Neural crest cell (in vitro differentiated cells): ENCODE data around the gene LIG3. TPM values are rescaled to one million over a fixed set of nuclear protein-coding genes. Genes with fewer than 3 reads are reported as not detected.
A peak's percentile ranks its signal among the peaks of the same experiment; 100 is the strongest.
"Not testable (repeated sequence)": the region's sequence is repeated elsewhere in the genome, so short reads cannot be mapped to it uniquely, and the experiment has no call there.

Experiments
- DNase-seq: peaks from one replicate; pipeline ENCODE4 v3.0.0; 2021; ENCODE audit warnings: low read depth, mixed read lengths, low spot score
- H3K27ac Mint-ChIP-seq: one replicate; pipeline ENCODE4 v1.8.0; 2021; ENCODE audit warnings: mild to moderate bottlenecking, mixed read lengths; ENCODE audit not compliant: unreplicated experiment
- H3K27me3 Mint-ChIP-seq: 2 replicates; pipeline ENCODE4 v1.8.0; 2021; ENCODE audit warnings: low read depth, mild to moderate bottlenecking, mixed read lengths
- H3K36me3 Mint-ChIP-seq: 2 replicates; pipeline ENCODE4 v1.8.0; 2021; ENCODE audit warnings: low read depth, mild to moderate bottlenecking, mixed read lengths
- H3K4me1 Mint-ChIP-seq: 2 replicates; pipeline ENCODE4 v1.8.0; 2021; ENCODE audit warnings: mixed read lengths
- H3K4me3 Mint-ChIP-seq: one replicate; pipeline ENCODE4 v1.8.0; 2021; ENCODE audit warnings: mild to moderate bottlenecking, mixed read lengths
- H3K9me3 Mint-ChIP-seq: 2 replicates; pipeline ENCODE4 v1.8.0; 2021; ENCODE audit warnings: mixed read lengths
- CTCF ChIP-seq: fragments of 200-600 bp; sonication (generic); conservative IDR thresholded peaks from 2 replicates; pipeline ENCODE4 v1.5.0; 2021; ENCODE audit warnings: antibody characterized with exemption, mild to moderate bottlenecking
- total RNA-seq: library from RNA; stranded (reverse); gene quantifications from 2 replicates; pipeline ENCODE4 v1.2.1, GENCODE V29; 2021

The LIG3 gene
- total RNA-seq, 1 donor from 2014 or later: 110 TPM

DNA sequence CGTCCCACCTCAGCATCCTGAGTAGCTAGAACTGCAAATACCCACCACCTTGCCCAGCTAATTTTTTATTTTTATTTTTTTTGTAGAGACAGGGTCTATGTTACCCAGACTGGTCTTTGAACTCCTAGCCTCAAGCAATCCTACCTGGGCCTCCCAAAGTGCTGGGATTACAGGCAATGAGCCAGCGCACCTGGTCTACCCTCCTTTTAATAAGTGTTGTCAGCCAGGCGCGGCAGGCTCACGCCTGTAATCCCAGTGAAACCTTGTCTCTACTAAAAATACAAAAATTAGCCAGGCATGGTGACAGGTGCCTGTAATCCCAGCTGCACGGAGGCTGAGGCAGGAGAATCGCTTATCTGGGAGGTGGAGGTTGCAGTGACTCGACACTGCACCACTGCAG lies 63.9 kb downstream of the LIG3 start:
- H3K9me3 Mint-ChIP-seq: no peaks in the 10 kb centered on the region
- H3K4me3 Mint-ChIP-seq: no peak overlapping the region
- DNase-seq: no peak
- no peaks in the 10 kb centered on the region for H3K36me3 Mint-ChIP-seq
- no peak overlapping the region for H3K27ac Mint-ChIP-seq
- no peaks in the 10 kb centered on the region for H3K4me1 Mint-ChIP-seq
- TF ChIP-seq CTCF: no peak
- H3K27me3 Mint-ChIP-seq: no peaks in the 10 kb centered on the region

GRCh38 chr17:35045458-35045979 lies 65.2 kb downstream of the LIG3 start:
- not testable (repeated sequence) for H3K9me3 Mint-ChIP-seq

GRCh38 chr17:35046245-35046644 lies 65.9 kb downstream of the LIG3 start:
- H3K27me3 Mint-ChIP-seq: no peaks in the 10 kb centered on the region
- H3K27ac Mint-ChIP-seq: no peak overlapping the region
- no peak for TF ChIP-seq CTCF
- H3K4me1 Mint-ChIP-seq: no peaks in the 10 kb centered on the region
- no peak for DNase-seq
- H3K36me3 Mint-ChIP-seq: no peaks in the 10 kb centered on the region
- H3K9me3 Mint-ChIP-seq: no peaks in the 10 kb centered on the region
- no peak overlapping the region for H3K4me3 Mint-ChIP-seq

More at GRCh38 chr17:35045458-35045979, 65.2 kb downstream of the LIG3 start:
- not testable (repeated sequence) for H3K27me3 Mint-ChIP-seq, H3K27ac Mint-ChIP-seq, H3K4me3 Mint-ChIP-seq, DNase-seq, H3K36me3 Mint-ChIP-seq, H3K4me1 Mint-ChIP-seq

DNA sequence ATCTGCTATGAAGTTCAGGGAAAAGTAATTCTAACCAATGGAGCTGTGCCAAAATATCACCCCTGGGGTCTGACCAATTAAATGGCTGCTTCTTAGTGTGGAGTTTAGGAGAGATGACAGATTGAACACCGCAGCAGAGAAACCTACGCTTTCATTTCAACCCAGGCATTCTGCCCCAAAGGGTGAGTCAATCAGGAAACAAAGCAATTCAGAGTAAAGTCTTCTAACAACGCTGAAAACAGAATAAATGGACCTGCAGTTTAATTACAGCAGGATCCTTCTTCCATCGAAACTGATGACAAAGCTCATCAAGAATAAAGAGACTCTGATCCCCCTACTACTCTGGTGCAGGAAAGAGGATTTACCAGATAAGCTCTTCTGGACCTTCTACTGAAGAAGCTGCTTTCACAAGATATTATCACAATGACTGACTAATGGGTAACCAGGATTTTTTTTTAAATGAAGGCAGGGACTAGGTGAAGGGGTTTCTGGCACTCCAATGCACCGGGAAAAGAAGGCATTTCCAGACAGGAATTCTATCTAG lies 66.5 kb downstream of the LIG3 start:
- H3K4me1 Mint-ChIP-seq: no peaks in the 10 kb centered on the region
- no peak overlapping the region for H3K27ac Mint-ChIP-seq
- DNase-seq: no peak
- H3K27me3 Mint-ChIP-seq: no peaks in the 10 kb centered on the region
- no peak for TF ChIP-seq CTCF
- H3K9me3 Mint-ChIP-seq: no peaks in the 10 kb centered on the region
- no peak overlapping the region for H3K4me3 Mint-ChIP-seq
- H3K36me3 Mint-ChIP-seq: no peaks in the 10 kb centered on the region

DNA sequence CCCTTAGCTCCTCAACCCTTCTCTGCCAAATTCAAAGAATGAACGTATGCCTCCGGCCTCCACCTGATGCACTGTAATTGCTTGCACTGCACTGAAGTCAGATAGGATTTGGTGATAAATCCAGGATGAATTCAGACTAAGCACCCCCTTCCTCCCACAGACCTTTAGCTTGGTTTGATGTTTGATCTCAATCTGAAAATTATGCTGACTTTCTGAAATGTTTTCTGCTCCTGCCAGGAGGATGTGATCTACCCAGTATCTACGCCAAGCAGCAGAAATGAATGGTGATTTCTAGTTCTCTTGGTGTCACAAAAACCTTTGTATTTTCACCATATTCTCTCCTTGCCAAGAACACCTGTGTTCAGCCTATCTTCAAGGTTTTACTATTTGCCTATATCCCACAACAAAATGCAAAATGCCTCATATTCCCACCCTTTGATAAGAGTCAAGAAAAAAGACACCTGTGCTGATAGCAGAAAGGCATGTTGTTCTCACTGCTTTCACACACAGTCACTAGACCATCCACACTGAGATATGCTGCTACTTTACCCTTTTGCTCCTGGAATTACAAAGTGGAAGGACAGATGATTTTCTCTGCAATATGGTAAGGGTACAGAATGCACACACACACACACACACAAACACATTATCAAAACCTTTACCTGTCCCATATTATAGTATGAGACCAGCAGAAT lies 68.5 kb downstream of the LIG3 start:
- Mint-ChIP-seq H3K4me1 (peaks cover 7% of the 10 kb centered on the region), H3K27me3 (no peaks in the 10 kb centered on the region), H3K9me3 (no peaks in the 10 kb centered on the region), H3K4me3 (no peak overlapping the region), H3K27ac (peak overlapping the region; percentile 1), H3K36me3 (no peaks in the 10 kb centered on the region)
- DNase-seq: no peak
- no peak for TF ChIP-seq CTCF

- H3K36me3 Mint-ChIP-seq: no peaks in the 10 kb centered on the region
- DNase-seq: no peak
- no peak for TF ChIP-seq CTCF
- no peak overlapping the region for H3K27ac Mint-ChIP-seq
- H3K4me1 Mint-ChIP-seq: peaks cover 7% of the 10 kb centered on the region
- no peaks in the 10 kb centered on the region for H3K27me3 Mint-ChIP-seq
- no peaks in the 10 kb centered on the region for H3K9me3 Mint-ChIP-seq
- no peak overlapping the region for H3K4me3 Mint-ChIP-seq
Measured at GRCh38 chr17:35050170-35050569, 69.9 kb downstream of the LIG3 start.
